ENCODE data around the gene RAB40C.

DNA sequence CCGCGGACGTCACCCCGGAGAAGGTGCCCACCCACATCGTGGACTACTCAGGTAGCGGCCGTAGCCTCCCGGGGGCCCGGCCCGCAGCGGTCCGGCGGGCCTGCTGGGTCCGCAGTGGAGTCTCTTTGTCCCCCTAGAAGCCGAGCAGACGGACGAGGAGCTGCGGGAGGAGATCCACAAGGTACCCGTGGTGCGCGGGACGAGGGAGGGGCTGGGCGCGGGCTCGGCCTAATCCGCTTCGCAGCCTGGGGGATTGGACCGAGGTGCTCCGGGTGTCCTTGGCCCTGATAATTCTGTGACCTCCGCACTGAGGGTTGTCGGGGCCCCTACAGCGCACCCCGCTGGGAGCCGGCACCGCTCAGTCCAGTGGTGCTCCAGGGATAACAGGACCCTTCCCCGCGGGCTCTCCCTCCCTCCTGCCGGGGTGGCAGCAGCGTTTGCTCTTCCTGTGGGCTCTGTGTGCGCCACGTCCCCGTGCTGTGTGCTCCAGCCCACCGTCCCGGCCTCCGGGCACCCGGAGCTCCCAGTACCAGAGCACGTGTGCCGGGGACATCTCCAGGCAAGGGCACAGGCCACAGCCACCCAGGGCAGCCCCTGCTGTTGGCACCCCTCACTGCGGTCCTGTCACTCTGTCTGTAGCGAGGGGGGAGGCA is 78.8 kb downstream of the RAB40C start:
- TF ChIP-seq, protein P1, sequence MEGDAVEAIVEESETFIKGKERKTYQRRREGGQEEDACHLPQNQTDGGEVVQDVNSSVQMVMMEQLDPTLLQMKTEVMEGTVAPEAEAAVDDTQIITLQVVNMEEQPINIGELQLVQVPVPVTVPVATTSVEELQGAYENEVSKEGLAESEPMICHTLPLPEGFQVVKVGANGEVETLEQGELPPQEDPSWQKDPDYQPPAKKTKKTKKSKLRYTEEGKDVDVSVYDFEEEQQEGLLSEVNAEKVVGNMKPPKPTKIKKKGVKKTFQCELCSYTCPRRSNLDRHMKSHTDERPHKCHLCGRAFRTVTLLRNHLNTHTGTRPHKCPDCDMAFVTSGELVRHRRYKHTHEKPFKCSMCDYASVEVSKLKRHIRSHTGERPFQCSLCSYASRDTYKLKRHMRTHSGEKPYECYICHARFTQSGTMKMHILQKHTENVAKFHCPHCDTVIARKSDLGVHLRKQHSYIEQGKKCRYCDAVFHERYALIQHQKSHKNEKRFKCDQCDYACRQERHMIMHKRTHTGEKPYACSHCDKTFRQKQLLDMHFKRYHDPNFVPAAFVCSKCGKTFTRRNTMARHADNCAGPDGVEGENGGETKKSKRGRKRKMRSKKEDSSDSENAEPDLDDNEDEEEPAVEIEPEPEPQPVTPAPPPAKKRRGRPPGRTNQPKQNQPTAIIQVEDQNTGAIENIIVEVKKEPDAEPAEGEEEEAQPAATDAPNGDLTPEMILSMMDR (IDR thresholded peaks at IDR 0.05), result no peak
- no peak for TF ChIP-seq EZH2 (IDR thresholded peaks at IDR 0.05; ENCODE audit: borderline replicate concordance, insufficient read depth, low read depth, low read length, poor library complexity, severe bottlenecking)

All from B cell (primary cell).